ENCODE measurements around the gene TUBA4A. TPM values are rescaled to one million over a fixed set of nuclear protein-coding genes. Genes with fewer than 3 reads are reported as not detected.

Gene TUBA4A
- total and polyA plus RNA-seq, 9 of the 15 experiments (the other 6 are each of a cell fraction or from before 2014, with no cell fraction given): 25.1 to 174 (median 42.4) TPM

DNA sequence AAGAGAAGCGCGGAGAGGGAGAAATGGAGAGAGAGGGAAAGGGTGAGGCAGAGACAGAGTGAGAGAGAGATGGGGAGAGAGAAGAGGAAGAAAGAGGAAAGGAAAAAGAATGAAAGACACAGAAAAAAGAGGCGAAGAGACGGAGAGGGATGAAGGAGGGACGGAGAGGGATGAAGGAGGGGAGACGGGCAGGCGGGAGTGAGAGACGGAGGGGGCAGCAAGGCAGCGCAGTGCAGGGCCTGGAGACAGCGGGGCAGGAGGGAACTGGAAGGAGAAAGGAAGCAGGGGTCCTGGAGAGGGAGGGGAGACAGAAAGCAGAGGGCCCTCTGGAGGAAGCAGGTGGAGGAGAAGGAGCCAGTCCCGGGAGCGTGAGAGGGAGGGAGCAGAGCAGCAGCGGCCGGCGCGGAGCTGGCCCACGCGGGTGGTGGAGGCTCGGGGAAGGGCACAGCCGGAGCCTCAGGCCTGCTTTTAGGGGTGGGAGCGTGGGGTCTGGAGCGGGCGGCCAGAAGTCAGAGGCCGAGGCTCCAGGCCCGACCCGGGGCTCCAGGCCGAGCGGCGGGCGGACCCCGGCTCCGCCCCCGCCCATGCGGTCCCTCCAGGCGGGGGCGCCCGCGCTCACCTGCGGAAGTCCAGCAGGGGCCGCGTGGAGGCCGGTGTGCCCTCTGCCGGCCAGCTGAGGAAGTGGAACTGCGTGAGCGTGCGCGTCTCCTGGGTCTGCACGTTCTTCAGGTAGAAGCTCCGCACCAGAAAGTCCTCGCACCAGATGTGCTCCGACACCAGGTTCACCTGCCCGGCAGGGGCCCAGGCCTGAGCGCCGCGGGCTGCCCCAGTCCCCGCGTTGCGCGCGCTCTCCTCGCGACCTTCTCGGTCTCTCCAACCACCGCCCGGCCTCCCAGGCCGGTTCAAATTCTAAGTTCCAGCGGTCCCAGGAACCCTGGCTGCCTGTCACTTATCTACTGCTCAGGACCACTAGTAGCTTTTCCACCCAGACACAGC, 40.9 kb upstream of the TUBA4A start (continued):
- TF ChIP-seq, protein P1, sequence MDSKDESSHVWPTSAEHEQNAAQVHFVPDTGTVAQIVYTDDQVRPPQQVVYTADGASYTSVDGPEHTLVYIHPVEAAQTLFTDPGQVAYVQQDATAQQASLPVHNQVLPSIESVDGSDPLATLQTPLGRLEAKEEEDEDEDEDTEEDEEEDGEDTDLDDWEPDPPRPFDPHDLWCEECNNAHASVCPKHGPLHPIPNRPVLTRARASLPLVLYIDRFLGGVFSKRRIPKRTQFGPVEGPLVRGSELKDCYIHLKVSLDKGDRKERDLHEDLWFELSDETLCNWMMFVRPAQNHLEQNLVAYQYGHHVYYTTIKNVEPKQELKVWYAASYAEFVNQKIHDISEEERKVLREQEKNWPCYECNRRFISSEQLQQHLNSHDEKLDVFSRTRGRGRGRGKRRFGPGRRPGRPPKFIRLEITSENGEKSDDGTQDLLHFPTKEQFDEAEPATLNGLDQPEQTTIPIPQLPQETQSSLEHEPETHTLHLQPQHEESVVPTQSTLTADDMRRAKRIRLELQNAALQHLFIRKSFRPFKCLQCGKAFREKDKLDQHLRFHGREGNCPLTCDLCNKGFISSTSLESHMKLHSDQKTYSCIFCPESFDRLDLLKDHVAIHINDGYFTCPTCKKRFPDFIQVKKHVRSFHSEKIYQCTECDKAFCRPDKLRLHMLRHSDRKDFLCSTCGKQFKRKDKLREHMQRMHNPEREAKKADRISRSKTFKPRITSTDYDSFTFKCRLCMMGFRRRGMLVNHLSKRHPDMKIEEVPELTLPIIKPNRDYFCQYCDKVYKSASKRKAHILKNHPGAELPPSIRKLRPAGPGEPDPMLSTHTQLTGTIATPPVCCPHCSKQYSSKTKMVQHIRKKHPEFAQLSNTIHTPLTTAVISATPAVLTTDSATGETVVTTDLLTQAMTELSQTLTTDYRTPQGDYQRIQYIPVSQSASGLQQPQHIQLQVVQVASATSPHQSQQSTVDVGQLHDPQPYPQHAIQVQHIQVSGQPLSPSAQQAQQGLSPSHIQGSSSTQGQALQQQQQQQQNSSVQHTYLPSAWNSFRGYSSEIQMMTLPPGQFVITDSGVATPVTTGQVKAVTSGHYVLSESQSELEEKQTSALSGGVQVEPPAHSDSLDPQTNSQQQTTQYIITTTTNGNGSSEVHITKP (IDR thresholded peaks at IDR 0.05; ENCODE audit: partially characterized antibody): no peak
- peak; percentile 97 for TF ChIP-seq MYC (IDR thresholded peaks at IDR 0.05; ENCODE audit: low read depth, low read length)
- peak; percentile 50; the same call in 1 of the 2 replicates for TF ChIP-seq MYC (CRISPR knock-in tag; IDR thresholded peaks at IDR 0.05; ENCODE audit: borderline replicate concordance, low read depth)
- TF ChIP-seq, protein P2, sequence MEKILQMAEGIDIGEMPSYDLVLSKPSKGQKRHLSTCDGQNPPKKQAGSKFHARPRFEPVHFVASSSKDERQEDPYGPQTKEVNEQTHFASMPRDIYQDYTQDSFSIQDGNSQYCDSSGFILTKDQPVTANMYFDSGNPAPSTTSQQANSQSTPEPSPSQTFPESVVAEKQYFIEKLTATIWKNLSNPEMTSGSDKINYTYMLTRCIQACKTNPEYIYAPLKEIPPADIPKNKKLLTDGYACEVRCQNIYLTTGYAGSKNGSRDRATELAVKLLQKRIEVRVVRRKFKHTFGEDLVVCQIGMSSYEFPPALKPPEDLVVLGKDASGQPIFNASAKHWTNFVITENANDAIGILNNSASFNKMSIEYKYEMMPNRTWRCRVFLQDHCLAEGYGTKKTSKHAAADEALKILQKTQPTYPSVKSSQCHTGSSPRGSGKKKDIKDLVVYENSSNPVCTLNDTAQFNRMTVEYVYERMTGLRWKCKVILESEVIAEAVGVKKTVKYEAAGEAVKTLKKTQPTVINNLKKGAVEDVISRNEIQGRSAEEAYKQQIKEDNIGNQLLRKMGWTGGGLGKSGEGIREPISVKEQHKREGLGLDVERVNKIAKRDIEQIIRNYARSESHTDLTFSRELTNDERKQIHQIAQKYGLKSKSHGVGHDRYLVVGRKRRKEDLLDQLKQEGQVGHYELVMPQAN (IDR thresholded peaks at IDR 0.05; ENCODE audit: borderline replicate concordance): 0 out of 2 replicates have a peak, but pooled peaks have one; percentile 41
- peak; percentile 75; the same call in 1 of the 2 replicates for TF ChIP-seq SAFB (IDR thresholded peaks at IDR 0.05; ENCODE audit: borderline replicate concordance, low read depth, low read length)
- TF ChIP-seq, protein P3, sequence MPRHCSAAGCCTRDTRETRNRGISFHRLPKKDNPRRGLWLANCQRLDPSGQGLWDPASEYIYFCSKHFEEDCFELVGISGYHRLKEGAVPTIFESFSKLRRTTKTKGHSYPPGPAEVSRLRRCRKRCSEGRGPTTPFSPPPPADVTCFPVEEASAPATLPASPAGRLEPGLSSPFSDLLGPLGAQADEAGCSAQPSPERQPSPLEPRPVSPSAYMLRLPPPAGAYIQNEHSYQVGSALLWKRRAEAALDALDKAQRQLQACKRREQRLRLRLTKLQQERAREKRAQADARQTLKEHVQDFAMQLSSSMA (CRISPR knock-in tag; IDR thresholded peaks at IDR 0.05): no peak
- TF ChIP-seq RAD51 (IDR thresholded peaks at IDR 0.05; ENCODE audit: borderline replicate concordance, low read depth): no peak
- no peak for TF ChIP-seq ZNF24 (IDR thresholded peaks at IDR 0.05)
- TF ChIP-seq SLC30A9 (CRISPR knock-in tag; IDR thresholded peaks at IDR 0.05): no peak
- peak; percentile 62 for TF ChIP-seq PCBP1 (IDR thresholded peaks at IDR 0.05; ENCODE audit: low read depth, low read length, poor library complexity, severe bottlenecking)
- TF ChIP-seq, protein P4, sequence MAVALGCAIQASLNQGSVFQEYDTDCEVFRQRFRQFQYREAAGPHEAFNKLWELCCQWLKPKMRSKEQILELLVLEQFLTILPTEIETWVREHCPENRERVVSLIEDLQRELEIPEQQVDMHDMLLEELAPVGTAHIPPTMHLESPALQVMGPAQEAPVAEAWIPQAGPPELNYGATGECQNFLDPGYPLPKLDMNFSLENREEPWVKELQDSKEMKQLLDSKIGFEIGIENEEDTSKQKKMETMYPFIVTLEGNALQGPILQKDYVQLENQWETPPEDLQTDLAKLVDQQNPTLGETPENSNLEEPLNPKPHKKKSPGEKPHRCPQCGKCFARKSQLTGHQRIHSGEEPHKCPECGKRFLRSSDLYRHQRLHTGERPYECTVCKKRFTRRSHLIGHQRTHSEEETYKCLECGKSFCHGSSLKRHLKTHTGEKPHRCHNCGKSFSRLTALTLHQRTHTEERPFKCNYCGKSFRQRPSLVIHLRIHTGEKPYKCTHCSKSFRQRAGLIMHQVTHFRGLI (CRISPR knock-in tag; IDR thresholded peaks at IDR 0.05): no peak
- no peak for TF ChIP-seq XRCC3 (IDR thresholded peaks at IDR 0.05)
- TF ChIP-seq TAF9B (IDR thresholded peaks at IDR 0.05; ENCODE audit: partially characterized antibody): no peak
- TF ChIP-seq NFYB (IDR thresholded peaks at IDR 0.05; ENCODE audit: extremely low read depth, insufficient read length): no peak
- no peak for TF ChIP-seq ZC3H11A (IDR thresholded peaks at IDR 0.05; ENCODE audit: low read depth, low read length)
- TF ChIP-seq, protein P5, sequence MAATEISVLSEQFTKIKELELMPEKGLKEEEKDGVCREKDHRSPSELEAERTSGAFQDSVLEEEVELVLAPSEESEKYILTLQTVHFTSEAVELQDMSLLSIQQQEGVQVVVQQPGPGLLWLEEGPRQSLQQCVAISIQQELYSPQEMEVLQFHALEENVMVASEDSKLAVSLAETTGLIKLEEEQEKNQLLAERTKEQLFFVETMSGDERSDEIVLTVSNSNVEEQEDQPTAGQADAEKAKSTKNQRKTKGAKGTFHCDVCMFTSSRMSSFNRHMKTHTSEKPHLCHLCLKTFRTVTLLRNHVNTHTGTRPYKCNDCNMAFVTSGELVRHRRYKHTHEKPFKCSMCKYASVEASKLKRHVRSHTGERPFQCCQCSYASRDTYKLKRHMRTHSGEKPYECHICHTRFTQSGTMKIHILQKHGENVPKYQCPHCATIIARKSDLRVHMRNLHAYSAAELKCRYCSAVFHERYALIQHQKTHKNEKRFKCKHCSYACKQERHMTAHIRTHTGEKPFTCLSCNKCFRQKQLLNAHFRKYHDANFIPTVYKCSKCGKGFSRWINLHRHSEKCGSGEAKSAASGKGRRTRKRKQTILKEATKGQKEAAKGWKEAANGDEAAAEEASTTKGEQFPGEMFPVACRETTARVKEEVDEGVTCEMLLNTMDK (IDR thresholded peaks at IDR 0.05; ENCODE audit: borderline replicate concordance, insufficient read depth, low read depth, low read length, poor library complexity, severe bottlenecking): peak; percentile 93
